Activated CD8-positive, alpha-beta memory T cell treated with anti-CD3 and anti-CD28 coated beads, Interleukin-2, amount 50 U/mL, for 24 hours (primary cell): ENCODE measurements around the gene CENPN.

ENCODE experiments used
- DNase-seq: peaks from one replicate; pipeline ENCODE4 v3.0.0-alpha.2; 2020; ENCODE audit errors: extremely low read depth

Gene CENPN, protein sequence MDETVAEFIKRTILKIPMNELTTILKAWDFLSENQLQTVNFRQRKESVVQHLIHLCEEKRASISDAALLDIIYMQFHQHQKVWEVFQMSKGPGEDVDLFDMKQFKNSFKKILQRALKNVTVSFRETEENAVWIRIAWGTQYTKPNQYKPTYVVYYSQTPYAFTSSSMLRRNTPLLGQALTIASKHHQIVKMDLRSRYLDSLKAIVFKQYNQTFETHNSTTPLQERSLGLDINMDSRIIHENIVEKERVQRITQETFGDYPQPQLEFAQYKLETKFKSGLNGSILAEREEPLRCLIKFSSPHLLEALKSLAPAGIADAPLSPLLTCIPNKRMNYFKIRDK

DNA sequence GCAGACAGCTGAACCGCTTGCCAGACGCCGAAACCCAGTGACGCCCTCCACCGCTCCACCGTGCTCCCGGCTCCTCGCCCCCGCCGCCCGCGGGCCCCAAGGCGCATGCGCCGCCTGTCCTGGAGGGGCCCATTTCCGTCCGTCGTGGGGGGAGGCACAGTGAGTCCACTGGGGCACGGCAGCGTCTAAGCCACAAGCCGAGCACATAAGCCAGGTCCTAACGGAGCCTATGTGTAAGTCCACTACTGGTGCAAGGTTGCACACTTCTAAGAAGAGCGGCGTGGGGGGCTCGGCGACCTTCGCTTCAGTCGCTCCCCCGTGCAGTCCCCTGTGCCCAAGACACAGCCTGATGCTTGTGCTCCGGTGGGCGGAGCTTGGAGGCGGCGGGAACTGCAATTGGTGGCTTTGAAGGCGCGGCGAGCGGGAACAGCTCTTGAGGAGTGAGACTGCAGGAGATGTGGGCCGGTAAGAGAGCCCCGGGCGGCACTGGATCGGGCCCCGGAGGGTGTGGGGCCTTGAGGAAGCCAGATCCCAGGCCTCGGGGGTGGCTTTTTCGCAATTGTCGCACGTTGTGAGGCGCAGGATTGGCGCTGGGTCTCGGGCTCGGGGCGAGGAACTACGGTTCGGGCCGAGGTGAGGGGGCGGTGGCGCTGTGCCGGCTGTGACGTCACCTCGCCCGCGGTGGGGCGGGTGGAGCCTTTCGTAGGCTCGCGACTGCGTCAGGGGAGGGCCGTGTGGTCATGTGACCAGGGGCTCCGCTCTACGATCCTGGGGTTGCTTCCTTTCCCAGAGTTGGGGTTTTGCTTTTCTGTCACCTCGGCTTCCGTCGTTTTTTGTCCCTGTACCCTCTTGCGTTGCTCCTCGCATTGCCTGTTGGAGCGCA is at the start of gene CENPN, which contains the start of gene CMC2:
Gene CENPN (plus strand): TSS at position 402 of the 883 bp plus-strand sequence. CDS start 4,726 bp downstream, outside the sequence.
Gene CMC2 (minus strand): TSS at position 73 of the 883 bp plus-strand sequence. CDS start 9,491 bp downstream, outside the sequence.
- DNase-seq = peak; percentile 92

DNA sequence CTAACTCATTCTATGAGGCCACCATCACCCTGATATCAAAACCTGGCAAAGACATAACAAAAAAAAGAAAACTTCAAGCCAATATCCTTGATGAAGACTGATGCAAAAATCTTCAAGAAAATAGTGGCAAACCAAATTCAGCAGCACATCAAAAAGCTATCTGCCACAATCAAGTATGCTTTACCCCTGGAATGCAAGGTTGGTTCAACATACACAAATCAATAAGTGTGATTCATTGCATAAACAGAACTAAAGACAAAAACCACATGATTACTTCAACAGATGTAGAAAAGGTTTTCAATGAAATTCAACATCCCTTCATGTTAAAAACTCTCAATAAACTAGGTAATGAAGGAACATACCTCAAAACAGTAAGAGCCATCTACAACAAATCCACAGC is 48.7 kb upstream of the CENPN start:
- DNase-seq = no peak

DNA sequence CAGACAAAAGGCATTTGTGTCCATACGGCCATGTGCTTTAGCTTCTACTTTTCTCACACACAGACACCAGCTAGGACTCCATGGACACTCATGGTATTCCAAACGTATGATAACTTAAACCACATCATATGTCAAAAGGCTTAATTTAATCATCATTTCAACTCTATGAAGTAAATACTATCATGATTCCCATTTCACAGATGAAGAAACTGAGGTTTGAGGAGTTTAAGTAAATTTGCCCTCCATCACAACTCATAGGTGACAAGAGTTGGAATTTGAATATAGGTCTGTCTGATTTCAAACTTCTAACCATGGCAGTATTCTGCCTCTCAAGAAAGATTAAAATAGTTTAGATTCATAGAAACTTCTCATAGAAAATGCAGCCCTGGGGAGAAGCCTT is 44.1 kb upstream of the CENPN start:
- no peak for DNase-seq

DNA sequence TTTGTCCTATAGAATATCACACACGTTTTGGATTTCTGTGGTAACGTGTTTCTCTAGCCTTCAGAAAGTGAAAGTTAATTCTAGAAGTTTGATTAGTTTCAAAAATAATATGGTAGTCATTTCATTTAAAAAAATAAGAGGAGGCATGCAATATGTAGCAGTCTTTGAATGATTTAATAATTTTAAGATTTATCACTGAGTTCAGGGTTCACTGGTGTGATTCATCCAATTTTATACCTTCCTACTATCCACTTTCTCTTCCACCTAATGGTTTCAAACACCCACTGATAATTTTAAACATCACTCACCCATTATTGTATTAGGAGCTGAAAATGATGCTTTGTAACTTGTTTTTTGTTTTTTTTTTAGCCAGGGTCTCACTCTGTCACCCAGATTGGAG is 42.7 kb upstream of the CENPN start:
- DNase-seq = no peak

DNA sequence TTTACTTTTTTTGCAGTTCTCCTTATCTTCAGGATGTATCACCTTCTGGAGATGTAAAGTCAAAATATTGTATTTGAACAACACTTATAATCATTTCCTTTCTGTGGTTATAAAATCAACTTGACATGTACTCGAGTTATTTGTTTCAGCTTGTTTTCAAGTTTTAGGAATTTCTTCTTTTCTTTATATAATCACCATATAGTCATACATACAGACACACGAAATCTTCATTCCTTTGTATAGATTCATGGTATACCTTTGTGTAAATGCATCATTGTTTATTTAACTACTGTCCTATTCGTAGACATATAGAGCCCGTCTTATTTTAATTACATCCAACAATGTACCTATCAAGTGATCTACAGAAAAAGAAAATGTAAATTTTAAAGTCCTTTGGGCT is 40.4 kb upstream of the CENPN start:
- no peak for DNase-seq

DNA sequence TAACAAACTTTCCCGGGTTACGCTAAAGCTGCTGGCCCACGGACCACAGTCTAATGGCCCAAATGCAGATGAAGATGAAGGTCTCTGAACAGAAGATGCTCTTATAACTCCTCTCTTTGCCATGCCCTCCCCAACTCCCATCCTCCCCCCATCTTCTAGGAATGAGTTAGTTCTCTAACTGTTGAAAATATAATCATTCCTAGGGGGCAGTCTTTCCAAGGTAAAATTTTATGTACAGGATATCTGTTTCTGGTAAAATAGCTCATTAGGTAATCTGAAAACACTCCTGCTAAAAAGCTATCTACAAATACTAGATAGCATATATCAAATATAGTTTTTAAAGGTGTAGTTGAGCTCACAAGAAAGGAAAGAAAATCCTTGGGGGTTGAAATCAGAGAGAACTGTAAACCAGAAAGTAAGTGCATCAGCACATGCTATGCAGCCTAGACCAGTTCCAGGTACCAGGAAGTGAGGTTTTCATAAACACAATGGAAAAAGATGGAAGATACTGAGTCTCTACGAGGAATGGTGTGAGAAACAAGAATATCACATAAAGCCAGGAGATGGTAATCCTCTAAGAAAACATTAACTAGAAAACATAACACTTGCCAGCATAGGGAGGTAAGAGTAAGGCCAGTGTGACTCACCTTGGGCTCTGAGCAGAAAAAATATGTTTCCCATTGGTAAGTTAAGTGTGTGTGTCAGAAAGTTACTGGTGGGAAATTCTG is 38.5 kb upstream of the CENPN start:
- no peak for DNase-seq

DNA sequence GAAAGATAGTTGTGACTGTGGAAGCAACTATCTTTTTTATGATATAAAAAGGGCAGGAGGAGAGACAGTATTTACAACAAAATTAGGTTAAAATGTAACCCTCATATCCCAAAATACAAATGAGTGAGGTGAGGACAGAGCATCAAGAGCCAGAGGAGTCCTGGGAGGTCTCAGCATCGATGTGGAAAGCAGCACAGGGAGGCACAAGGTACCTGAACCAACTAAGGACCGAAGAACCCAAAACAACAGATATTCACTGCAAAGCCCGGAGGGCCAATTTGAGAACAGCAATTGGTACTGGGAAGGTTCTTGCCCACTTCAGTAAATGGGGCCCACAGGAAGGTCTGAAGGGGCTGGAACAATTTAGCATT is 37.9 kb upstream of the CENPN start:
- no peak for DNase-seq

DNA sequence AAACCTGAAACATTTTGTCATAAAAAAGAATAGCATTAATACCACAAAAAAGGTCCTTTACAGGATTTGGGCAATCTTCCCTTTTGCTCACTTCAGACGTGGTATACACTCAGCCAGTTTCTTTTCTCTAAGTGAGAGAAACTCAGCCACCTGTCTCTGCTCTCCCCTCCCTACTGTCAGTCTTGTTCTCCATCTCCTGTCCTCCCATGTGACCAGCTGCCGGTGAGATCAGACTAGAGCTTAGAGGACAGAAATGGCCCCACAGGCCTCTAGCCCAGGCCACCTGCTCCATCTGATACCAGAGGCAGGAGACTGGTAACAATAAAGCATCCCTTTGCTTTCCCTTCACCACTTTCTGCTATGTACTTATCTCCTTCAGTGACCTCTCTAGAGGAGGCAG is 35.2 kb upstream of the CENPN start:
- no peak for DNase-seq

DNA sequence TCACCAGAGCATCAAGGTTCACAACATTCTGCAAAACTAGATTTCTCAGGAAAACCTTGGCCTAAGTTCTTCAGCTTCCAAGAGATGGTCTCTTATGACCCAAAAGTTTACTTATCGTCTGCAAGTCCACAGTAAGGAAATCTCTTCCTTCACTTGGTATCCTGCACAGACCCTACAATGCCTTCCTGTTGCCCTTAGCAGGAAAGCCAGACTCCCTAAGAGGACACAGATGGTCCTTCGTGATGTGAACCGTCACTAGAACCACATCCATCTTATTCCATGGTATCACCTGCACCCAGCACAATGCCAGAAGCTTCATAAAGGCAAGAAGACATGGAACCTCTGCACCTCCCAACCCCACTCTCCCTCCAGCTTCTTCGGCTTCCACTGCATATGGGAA is 34.4 kb upstream of the CENPN start:
- no peak for DNase-seq

DNA sequence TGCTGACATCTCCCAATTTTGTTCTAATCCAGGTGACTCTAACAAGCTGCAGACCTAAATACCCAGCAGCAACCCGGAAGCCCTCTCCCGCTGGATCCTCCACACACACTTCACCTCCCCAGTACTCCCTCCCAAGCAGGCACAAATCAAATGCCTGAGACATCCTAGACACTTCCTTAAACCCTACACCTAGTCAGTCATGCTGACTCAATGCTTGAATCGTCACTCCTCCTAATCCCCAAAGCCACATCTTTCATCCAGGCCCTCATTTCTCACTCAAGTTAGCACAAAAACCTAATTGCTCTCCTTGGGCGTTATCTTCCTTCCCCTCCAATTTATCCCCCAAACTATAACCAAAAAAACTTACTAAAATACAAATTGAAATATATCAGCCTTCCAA is 33.0 kb upstream of the CENPN start:
- DNase-seq = no peak

DNA sequence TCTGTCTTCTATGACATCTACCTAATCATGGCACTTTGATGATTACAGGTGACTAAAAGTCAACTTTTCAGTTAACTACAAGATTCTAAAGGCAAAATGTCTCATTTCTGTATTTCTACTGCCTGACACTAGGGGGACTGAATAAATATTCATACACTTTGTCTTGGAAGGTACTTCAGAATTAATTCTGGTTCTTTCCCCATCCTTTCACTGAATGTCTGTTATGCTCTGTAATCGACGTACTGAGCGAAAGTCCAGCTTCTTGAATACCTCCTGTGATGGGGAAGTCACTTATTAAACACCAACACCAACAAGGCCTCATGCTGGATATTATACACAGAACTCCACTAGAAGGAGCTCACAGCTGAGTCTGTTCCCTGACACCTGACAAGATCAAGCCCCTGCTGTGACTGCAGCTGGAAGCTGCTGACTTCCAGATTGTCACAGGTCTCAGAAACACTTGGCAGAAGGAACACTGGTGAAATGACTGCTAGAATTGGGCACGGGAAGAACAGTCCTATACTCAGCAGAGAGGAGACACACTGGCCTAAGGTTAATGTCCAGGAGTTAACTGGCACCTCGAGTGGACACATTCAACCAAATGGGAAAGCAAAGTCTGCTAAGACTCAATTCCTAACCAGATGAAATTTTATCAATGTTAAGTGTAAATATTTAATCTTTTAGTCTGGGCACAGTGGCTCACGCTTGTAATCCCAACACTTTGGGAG is 32.2 kb upstream of the CENPN start:
- DNase-seq = no peak

DNA sequence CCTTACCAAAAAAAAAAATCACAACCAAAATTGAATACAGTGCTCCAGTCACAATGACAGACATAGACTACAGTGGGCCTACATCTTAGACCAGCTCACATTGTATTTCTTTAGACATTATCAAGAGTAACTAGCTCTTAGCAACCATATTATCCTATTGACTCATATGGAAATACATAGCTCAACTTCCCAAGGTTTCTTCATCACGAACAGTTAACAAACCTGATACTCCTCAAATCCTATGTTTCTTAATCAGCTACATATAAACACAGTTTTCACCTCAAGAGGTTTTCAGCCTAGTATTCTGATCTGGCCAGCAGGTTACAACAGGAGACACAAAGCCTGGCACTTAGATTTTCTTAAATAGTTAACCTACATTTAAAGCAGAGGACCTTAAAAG is 30.1 kb upstream of the CENPN start:
- DNase-seq = no peak

DNA sequence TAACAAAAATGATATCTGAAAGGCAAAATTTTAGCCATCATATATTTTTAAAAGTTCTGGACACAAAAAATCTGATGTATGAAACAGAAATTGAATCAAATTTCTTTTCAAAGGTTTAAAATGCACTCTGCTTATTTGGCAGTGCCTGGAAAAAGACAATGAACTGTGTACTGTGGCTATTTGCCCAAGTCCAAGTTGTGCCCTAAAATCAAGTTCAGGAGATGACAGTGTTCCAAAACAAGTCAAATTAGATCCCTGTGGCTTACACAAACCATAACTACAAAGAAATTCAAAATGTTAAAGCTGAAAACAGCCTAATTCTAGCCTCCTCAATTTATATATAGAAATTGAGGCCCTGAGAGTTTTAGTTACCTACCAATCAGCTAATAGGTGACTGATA is 25.9 kb upstream of the CENPN start:
- DNase-seq = no peak

DNA sequence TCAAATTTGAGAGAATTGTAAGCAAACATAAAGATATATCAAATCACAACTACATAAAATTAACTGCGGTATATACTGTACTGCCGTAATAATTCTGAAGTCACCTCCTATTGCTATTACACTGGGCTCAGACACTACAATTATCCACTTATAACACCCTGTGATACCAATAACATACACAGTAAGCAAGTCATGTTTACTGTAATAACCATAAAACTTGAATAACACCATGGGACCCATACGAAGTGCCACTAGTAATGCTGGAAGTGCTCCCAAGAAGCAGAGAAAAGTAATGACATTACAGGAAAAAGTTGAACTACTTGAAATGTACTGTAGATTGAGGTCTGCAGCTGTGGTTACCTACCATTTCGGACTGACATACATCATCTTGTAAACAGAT is 24.4 kb upstream of the CENPN start:
- no peak for DNase-seq

DNA sequence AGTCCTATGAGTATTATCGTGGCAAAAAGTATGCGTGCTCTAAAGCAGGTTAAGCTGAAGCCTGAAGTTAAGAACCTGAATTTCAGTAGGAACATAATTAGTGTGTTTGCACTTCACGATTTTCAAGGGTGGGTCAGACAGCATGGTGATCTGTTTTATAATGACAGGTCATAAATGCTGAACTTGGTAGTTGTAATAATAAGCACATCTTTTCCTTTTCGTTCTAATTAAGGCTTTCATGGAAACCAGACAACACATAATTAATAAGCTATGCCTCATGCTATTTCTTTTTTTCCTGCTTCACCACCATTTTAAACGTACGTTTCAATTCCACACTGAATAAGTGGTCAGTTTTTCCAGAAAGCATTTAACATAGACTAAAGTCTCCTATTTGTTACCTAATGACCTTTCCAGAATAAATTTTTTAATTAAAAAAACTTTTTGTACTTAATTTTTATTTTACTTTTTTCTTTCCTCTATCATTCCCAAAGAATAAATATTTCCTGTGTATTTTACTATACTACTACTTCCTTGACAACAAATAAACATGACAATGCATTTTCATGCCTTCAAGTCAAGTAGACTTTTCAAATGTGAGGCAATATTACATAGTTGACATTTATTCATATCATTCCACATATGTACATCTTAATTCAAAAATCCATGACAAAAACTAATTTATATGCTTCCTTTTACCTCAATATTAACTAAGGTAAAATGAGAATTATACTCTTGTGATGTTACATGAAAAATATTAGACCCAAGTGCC is 22.7 kb upstream of the CENPN start:
- no peak for DNase-seq

DNA sequence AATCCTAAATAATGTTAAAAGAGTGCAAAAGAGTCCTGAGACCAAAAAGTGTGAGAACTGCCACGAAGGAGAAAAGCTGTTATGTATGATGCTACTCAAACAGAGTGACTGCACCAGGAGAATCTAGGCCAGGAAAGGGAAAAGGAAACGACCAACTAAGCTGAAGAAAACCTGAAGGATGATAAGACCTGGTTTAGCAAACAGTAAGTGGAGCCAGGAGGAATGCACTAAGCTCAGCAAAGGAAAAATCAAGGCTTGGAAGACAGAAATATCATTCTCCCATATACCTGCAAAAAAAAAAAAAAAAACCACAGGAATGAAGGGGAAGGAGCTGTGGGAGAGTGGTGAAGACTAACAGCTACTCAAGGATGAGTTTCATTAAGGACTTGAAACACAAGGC is 21.4 kb upstream of the CENPN start:
- no peak for DNase-seq

DNA sequence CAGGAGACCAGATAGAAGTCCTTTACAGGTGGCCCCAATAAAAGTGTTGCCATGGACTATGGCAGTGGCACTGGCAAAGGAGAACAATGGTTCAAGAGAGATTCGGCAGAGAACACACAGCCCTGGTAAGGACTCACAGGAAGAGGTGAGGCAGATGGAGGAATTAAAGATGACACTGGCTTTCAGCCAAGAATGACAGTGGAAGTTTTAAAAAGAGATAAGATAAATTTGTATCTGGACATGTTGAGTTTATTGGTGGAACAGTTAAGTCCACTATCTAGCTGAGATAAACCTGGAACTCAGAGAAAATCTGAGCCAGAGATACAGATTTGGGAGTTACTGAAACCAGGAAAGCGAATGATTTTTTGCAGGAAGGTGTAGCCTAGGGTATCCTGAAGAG is 20.5 kb upstream of the CENPN start:
- DNase-seq = no peak

DNA sequence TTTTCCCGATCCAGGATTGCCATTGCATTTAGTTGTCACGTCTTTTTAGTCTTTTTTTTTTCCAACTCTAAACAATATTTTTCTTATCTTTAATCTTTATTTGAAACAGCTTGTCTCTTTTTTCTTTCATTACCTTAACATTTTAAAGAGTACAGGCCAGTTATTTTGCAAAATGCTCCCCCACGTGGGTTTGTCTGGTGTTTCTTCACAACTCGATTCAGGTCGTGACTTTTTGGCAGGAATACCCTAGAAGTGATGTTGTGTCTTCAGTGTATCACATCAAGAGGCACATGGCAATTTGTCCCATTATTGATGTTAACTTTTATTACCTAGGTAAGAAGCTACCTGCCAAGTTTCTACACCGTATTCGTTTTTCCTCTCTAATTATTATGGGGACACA is 18.3 kb upstream of the CENPN start:
- no peak for DNase-seq

DNA sequence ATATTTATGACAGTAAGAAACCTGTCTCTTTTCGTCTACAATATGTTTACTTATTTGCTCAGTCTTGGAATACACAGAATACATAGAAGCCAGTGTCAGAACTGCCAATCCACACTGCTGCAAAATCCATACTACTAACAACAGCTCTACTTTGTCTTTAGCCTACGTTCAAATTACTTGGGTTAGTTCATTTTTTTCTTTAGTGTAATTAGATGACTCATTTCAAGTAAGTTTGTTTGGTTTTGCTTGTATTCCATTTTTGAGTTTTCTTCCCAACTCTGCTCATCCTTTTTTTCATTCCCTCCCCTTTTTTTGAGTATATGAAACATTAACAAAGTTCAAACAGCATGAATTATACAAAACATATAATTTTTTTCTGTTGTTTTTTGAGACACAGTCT is 17.2 kb upstream of the CENPN start:
- no peak for DNase-seq

DNA sequence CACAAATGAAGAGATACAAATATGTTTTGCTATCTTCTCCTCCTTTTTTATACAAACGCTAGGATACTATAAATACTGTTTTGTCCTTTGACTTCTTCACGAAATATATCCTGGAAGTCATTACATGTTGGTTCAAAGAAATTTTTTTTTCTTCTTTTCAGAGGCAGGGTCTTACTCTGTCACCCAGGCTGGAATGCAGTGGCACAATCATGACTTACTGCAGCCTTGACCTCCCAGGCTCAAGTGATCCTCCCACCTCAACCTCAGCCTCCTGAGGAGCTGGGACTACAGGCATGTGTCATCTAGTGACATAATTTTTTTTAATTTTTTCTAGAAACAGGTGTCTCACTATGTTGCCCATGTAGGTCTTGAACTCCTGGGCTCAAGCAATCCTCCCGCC is 16.4 kb upstream of the CENPN start:
- DNase-seq = no peak

DNA sequence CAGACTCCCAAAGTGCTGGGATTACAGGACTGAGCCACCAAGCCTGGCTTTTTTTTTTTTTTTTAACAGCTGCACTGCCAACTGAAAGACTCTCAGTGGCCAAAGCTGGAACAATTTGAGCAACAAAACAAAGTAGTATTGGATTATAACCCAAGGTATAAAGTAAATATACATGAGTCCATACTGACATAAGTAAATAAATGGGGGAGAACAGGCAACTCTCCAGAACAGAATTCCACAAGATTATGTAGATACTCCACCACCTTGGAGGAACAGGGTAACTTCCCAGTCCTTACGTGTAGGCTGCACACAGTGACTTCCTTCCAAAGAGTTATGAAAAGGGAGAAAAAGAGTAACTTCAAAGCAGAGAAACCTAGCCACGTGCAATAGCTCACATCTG is 16.0 kb upstream of the CENPN start:
- no peak for DNase-seq
